Ramos (cell line): ENCODE results near the gene NCS1.

Experiments
- in situ Hi-C: fragments of 300-500 bp; cut with MboI; formaldehyde crosslinking; loops from one replicate; pipeline ENCODE4 v1.14.3; 2022; ENCODE audit warnings: low sequenced_read_pairs; ENCODE audit not compliant: unreplicated experiment

NCS1 gene

GRCh38 chr9:130173666-130173983 lies 1.4 kb downstream of the NCS1 start:
- in situ Hi-C loops: no loop called here

- in situ Hi-C loops: no loop called here
Measured at GRCh38 chr9:130174025-130174424, 1.8 kb downstream of the NCS1 start.

- in situ Hi-C loops: no loop called here
Measured at GRCh38 chr9:130174920-130175321, 2.7 kb downstream of the NCS1 start.

GRCh38 chr9:130175355-130175754 lies 3.2 kb downstream of the NCS1 start:
- in situ Hi-C loops: no loop called here

GRCh38 chr9:130176760-130177159 lies 4.6 kb downstream of the NCS1 start:
- in situ Hi-C loops: no loop called here

- in situ Hi-C loops: no loop called here
Measured at GRCh38 chr9:130177898-130178805, 5.9 kb downstream of the NCS1 start.

GRCh38 chr9:130179331-130179907 lies 7.2 kb downstream of the NCS1 start:
- in situ Hi-C loops: no loop called here

GRCh38 chr9:130180516-130180915 lies 8.3 kb downstream of the NCS1 start:
- in situ Hi-C loops: no loop called here

GRCh38 chr9:130181678-130182380 lies 9.6 kb downstream of the NCS1 start:
- in situ Hi-C loops: no loop called here

- in situ Hi-C loops: no loop called here
Measured at GRCh38 chr9:130182381-130182909, 10.2 kb downstream of the NCS1 start.

GRCh38 chr9:130183133-130183762 lies 11.0 kb downstream of the NCS1 start:
- in situ Hi-C loops: no loop called here

GRCh38 chr9:130185017-130185416 lies 12.8 kb downstream of the NCS1 start:
- in situ Hi-C loops: no loop called here

GRCh38 chr9:130185490-130186031 lies 13.4 kb downstream of the NCS1 start:
- in situ Hi-C loops: no loop called here

GRCh38 chr9:130186051-130186450 lies 13.8 kb downstream of the NCS1 start:
- in situ Hi-C loops: no loop called here

GRCh38 chr9:130186839-130187522 lies 14.8 kb downstream of the NCS1 start:
- in situ Hi-C loops: no loop called here

GRCh38 chr9:130187523-130187846 lies 15.3 kb downstream of the NCS1 start:
- in situ Hi-C loops: no loop called here

- in situ Hi-C loops: no loop called here
Measured at GRCh38 chr9:130188860-130189481, 16.8 kb downstream of the NCS1 start.

GRCh38 chr9:130189840-130190239 lies 17.6 kb downstream of the NCS1 start:
- in situ Hi-C loops: no loop called here

- in situ Hi-C loops: no loop called here
Measured at GRCh38 chr9:130191068-130191748, 19.0 kb downstream of the NCS1 start.
